Naive thymus-derived CD4-positive, alpha-beta T cell (primary cell): ENCODE measurements around the gene STARD3NL. TPM values are rescaled to one million over a fixed set of nuclear protein-coding genes. Genes with fewer than 3 reads are reported as not detected.
A peak's percentile ranks its signal among the peaks of the same experiment; 100 is the strongest.

Experiments
- ATAC-seq: fragments of 150-1000 bp; cut with Tn5 transposase; 2 replicates; pipeline ENCODE4 v1.10.0; 2021; ENCODE audit warnings: mild to moderate bottlenecking, moderate library complexity
- CTCF ChIA-PET: fragments of 350-600 bp; sonication (Branson Sonifier 250); formaldehyde crosslinking; loops from one replicate; lab custom pipeline; 2021; ENCODE audit warnings: antibody characterized with exemption; lab: Charles Lee
- POLR2A ChIA-PET: fragments of 350-600 bp; sonication (Branson Sonifier 250); formaldehyde crosslinking; loops from one replicate; lab custom pipeline; 2021; ENCODE audit warnings: antibody characterized with exemption, inconsistent platforms; lab: Charles Lee
- DNase-seq, 9 donors: peaks; one replicate each; pipeline versions ENCODE4 v3.0.0 to v3.0.0-alpha.2; 2020 to 2022; ENCODE audit warnings: mixed read lengths in 1 of 9
- H3K27ac ChIP-seq: one replicate; pipeline ENCODE4 v1.7.0; 2013; ENCODE audit warnings: mild to moderate bottlenecking, low read depth, low read length, moderate library complexity
- H3K27me3 ChIP-seq, 2 donors: one replicate each; pipeline ENCODE4 v1.7.0; 2013; ENCODE audit warnings: low read length in 2 of 2, mild to moderate bottlenecking in 2 of 2, moderate library complexity in 2 of 2; ENCODE audit not compliant: control insufficient read depth in 2 of 2, insufficient read depth in 2 of 2
- H3K36me3 ChIP-seq, 3 experiments: 1 replicate in 2 of 3; 2 replicates in 1 of 3; pipeline ENCODE4 v1.7.0; 2013; ENCODE audit warnings: low read length in 3 of 3, mild to moderate bottlenecking in 3 of 3, moderate library complexity in 1 of 3; ENCODE audit not compliant: insufficient read depth in 3 of 3, control insufficient read depth in 2 of 3
- H3K4me1 ChIP-seq, 2 donors: one replicate each; pipeline ENCODE4 v1.7.0; 2013; ENCODE audit warnings: low read length in 2 of 2, mild to moderate bottlenecking in 2 of 2, moderate library complexity in 1 of 2; ENCODE audit not compliant: control insufficient read depth in 2 of 2, insufficient read depth in 2 of 2
- H3K4me3 ChIP-seq: 2 replicates; pipeline ENCODE4 v1.7.0; 2013; ENCODE audit warnings: mild to moderate bottlenecking, low read length
- H3K9me3 ChIP-seq, 3 experiments: 1 replicate in 2 of 3; 2 replicates in 1 of 3; pipeline ENCODE4 v1.7.0; 2013; ENCODE audit warnings: low read length in 3 of 3; ENCODE audit not compliant: control insufficient read depth in 2 of 3
- H3K27ac Mint-ChIP-seq, 9 donors: one replicate each; pipeline ENCODE4 v1.8.0; 2020 to 2022; ENCODE audit warnings: mixed read lengths in 9 of 9, mild to moderate bottlenecking in 8 of 9, moderate library complexity in 5 of 9, inconsistent platforms in 2 of 9
- H3K27me3 Mint-ChIP-seq, 5 donors: one replicate each; pipeline ENCODE4 v1.8.0; 2021 to 2022; ENCODE audit warnings: mixed read lengths in 5 of 5, mild to moderate bottlenecking in 1 of 5
- H3K36me3 Mint-ChIP-seq, 5 donors: one replicate each; pipeline ENCODE4 v1.8.0; 2020 to 2022; ENCODE audit warnings: mixed read lengths in 5 of 5, mild to moderate bottlenecking in 3 of 5, inconsistent platforms in 1 of 5
- H3K4me1 Mint-ChIP-seq, 7 donors: one replicate each; pipeline ENCODE4 v1.8.0; 2020 to 2022; ENCODE audit warnings: mixed read lengths in 7 of 7, mild to moderate bottlenecking in 3 of 7, inconsistent platforms in 1 of 7
- H3K4me3 Mint-ChIP-seq, 10 donors: one replicate each; pipeline ENCODE4 v1.8.0; 2020 to 2022; ENCODE audit warnings: mild to moderate bottlenecking in 10 of 10, mixed read lengths in 10 of 10, moderate library complexity in 6 of 10, inconsistent platforms in 2 of 10
- H3K9me3 Mint-ChIP-seq, 11 donors: one replicate each; pipeline ENCODE4 v1.8.0; 2020 to 2022; ENCODE audit warnings: mixed read lengths in 11 of 11, mild to moderate bottlenecking in 4 of 11, inconsistent platforms in 1 of 11, moderate library complexity in 1 of 11
- intact Hi-C, 2 donors: fragments of 100-400 bp; cut with micrococcal nuclease; formaldehyde crosslinking; loops; one replicate each; pipeline ENCODE4 v1.15.1; 2023
- polyA plus RNA-seq, 2 donors: library from polyadenylated mRNA; unstranded; fragments of 300-500 nt; fragmentation: Illumina TruSeq; gene quantifications; one replicate each; pipeline ENCODE4 v1.2.3, GENCODE V29; 2021
- total RNA-seq, 6 experiments: library from RNA in 5 of 6; stranded (reverse) in 5 of 6; gene quantifications; 1 replicate in 5 of 6; 2 replicates in 1 of 6; pipeline ENCODE4 v1.2.3 and lab custom pipeline; 2021 to 2026

Gene STARD3NL
- total and polyA plus RNA-seq, 7 experiments from 2014 or later, result 9.4 to 26.9 (median 17.0) TPM

DNA sequence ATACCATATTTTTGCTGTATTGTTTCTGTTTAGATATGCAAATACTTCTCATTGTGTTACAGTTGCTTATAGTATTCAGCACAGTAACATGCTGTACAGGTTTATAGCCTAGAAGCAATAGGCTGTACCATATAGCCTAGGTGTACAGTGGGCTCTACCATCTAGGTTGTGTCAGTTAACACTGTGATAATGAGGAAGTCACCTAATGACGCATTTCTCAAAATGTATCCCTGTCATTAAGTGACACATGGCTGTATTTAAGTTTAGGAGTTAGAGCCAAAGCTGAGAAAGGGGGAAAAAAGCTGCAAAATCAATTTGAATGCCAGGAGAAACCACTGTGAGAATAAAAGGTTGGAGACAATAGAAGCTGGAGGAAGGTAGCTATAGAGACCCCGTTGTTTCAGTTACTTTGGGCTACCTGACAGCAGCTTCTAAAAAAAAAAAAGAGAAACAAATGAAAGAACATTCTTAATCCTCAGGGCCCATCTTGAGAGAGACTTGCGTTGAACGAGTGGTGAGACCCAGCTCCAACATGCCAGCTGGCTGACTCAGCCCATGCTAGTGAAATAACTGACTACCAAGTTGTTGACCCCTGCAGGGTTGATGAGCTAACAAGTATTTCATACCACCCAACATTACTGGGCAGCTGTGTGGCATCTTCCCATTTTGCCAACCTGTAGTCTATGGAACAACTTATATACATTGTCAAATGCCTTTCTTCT lies 8.7 kb downstream of the STARD3NL start:
- ChIA-PET POLR2A (interaction anchor here (1.5 kb wide), 1 partner anchor 9 kb away, joined by 4 read pairs; no protein-coding TSS in a partner anchor), CTCF (interaction anchor here (1.9 kb wide), 1 partner anchor 31 kb away, joined by 4 read pairs; no protein-coding TSS in a partner anchor)
- H3K9me3 ChIP-seq, result no peaks in the 10 kb centered on the region
- Mint-ChIP-seq H3K27me3 (no peaks in the 10 kb centered on the region), H3K4me3 (no peak overlapping the region), H3K4me1 (peaks cover 24 to 56% (median 43%) of the 10 kb centered on the region in 7 donors), H3K27ac (no peak overlapping the region), H3K9me3 (peaks cover 0 to 5% (median 0%) of the 10 kb centered on the region in 11 donors), H3K36me3 (peaks cover 0 to 25% (median 12%) of the 10 kb centered on the region in 5 donors)
- ATAC-seq, result no peak
- H3K4me1 ChIP-seq, result no peaks in the 10 kb centered on the region
- no peak for DNase-seq
- intact Hi-C loops, result no loop called here
- H3K4me3 ChIP-seq, result no peak overlapping the region
- no peaks in the 10 kb centered on the region for H3K36me3 ChIP-seq
- H3K27me3 ChIP-seq, result no peaks in the 10 kb centered on the region
- no peak overlapping the region for H3K27ac ChIP-seq

DNA sequence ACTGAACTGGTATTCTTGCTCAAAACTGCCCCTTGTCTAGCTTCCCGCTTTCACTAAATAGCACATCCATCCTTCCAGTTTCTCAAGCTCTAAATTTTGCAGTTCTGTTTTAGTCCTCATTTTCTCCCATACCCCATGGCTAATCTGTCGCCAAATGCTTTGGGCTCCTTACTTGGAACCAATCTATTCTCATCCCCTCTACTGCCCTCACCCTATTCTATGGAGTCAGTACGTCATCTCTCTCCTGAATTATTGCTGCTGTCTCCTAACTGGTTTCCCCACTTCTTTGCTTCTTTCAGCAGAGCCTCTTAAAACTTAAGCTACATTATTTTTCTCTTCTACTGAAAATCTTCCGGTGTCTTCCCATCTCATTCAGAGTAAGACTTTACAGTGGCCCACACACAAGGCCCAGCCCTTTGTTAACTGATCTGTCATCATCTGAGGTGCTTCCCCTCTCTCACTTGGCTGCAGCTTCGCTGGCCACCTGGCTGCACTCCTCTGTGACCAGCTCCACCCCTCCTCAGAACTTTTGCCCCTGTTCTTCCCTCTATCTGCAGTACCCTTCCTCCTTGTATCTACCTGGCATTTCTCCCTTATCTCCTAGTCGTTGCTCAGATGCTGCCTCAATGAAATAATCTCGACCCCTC lies 9.9 kb downstream of the STARD3NL start:
- intact Hi-C loops, result loop anchor here in 1 of 2 donors (1.0 kb wide), 1 partner anchor 9 kb away; no protein-coding TSS in a partner anchor
- H3K36me3 Mint-ChIP-seq, result peaks cover 0 to 25% (median 15%) of the 10 kb centered on the region in 5 donors
- H3K4me3 Mint-ChIP-seq, result no peak overlapping the region
- Histone ChIP-seq H3K27me3 (no peaks in the 10 kb centered on the region), H3K4me1 (no peaks in the 10 kb centered on the region), H3K27ac (no peak overlapping the region), H3K4me3 (no peak overlapping the region), H3K36me3 (no peaks in the 10 kb centered on the region), H3K9me3 (no peaks in the 10 kb centered on the region)
- ChIA-PET CTCF (interaction anchor here (1.9 kb wide), 1 partner anchor 30 kb away, joined by 4 read pairs; no protein-coding TSS in a partner anchor), POLR2A (interaction anchor here (1.4 kb wide), 1 partner anchor 10 kb away, joined by 3 read pairs; no protein-coding TSS in a partner anchor)
- no peaks in the 10 kb centered on the region for H3K27me3 Mint-ChIP-seq
- peaks cover 27 to 58% (median 48%) of the 10 kb centered on the region in 7 donors for H3K4me1 Mint-ChIP-seq
- no peak for DNase-seq
- H3K9me3 Mint-ChIP-seq, result peaks cover 0 to 5% (median 0%) of the 10 kb centered on the region in 11 donors
- H3K27ac Mint-ChIP-seq, result peak overlapping the region in 1 of 9 donors; percentile 44
- no peak for ATAC-seq

DNA sequence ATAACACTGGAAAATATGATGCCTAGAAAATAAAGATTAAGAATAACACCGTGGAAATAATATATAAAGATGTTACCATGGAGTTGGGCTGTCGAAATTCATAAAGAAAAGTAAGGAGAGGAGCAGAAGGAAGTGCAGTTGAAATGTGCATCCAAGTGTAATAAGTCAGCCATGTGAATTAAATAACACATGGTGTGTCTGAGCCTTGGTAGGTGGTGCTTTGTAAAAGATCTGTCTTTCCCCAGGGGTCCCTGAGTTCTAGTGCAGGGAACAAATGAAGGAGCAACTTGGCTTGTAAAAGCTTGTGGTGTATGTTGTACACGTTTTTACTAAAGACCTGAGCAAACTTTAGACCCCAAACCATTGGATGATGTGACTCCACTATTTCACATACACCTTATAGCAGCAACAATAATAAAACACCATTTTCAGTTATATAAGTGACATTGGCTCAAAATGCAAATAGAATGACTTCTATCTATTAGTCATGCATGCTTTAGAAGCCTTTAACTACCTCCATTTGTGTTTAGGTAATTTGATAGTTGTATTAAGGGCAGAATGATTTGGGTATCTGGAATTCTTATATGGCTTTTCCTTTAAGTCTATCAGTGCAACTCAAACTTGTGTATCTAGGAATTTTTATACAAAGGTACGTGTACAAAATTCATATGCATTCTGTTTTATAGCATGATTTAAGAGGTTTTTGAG lies 11.3 kb downstream of the STARD3NL start:
- Histone ChIP-seq H3K9me3 (no peaks in the 10 kb centered on the region), H3K4me1 (no peaks in the 10 kb centered on the region), H3K4me3 (no peak overlapping the region), H3K27ac (no peak overlapping the region), H3K36me3 (no peaks in the 10 kb centered on the region), H3K27me3 (no peaks in the 10 kb centered on the region)
- DNase-seq, result no peak
- no peak overlapping the region for H3K27ac Mint-ChIP-seq
- peaks cover 19 to 60% (median 50%) of the 10 kb centered on the region in 7 donors for H3K4me1 Mint-ChIP-seq
- intact Hi-C loops, result no loop called here
- ChIA-PET POLR2A (no interaction called here), CTCF (no interaction called here)
- no peak overlapping the region for H3K4me3 Mint-ChIP-seq
- no peaks in the 10 kb centered on the region for H3K27me3 Mint-ChIP-seq
- no peak for ATAC-seq
- H3K36me3 Mint-ChIP-seq, result peaks cover 0 to 19% (median 10%) of the 10 kb centered on the region in 5 donors
- peaks cover 0 to 5% (median 0%) of the 10 kb centered on the region in 11 donors for H3K9me3 Mint-ChIP-seq

DNA sequence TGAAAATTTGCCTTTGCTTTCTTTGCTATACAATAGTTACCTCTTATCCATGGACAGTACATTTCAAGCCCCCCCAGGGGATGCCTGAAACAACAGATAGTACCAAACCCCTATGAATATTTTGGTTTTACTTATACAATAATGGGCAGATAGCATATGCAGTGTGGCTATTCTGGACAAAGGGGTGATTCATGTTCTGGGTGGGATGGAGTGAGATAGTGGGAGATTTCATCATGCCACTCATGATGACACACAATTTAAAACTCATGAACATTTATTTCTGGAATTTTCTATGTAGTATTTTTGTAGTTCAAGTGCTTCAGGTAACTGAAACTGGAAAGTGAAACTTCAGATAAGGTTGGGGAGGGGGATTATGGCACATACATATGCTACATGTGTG lies 12.0 kb downstream of the STARD3NL start:
- ChIA-PET POLR2A (no interaction called here), CTCF (no interaction called here)
- Histone ChIP-seq H3K4me3 (no peak overlapping the region), H3K36me3 (no peaks in the 10 kb centered on the region), H3K9me3 (no peaks in the 10 kb centered on the region), H3K4me1 (no peaks in the 10 kb centered on the region), H3K27ac (no peak overlapping the region), H3K27me3 (no peaks in the 10 kb centered on the region)
- DNase-seq, result no peak
- peaks cover 0 to 5% (median 0%) of the 10 kb centered on the region in 11 donors for H3K9me3 Mint-ChIP-seq
- H3K4me1 Mint-ChIP-seq, result peaks cover 17 to 58% (median 48%) of the 10 kb centered on the region in 7 donors
- peaks cover 0 to 17% (median 10%) of the 10 kb centered on the region in 5 donors for H3K36me3 Mint-ChIP-seq
- ATAC-seq, result no peak
- no peaks in the 10 kb centered on the region for H3K27me3 Mint-ChIP-seq
- intact Hi-C loops, result no loop called here
- H3K27ac Mint-ChIP-seq, result no peak overlapping the region
- H3K4me3 Mint-ChIP-seq, result no peak overlapping the region

DNA sequence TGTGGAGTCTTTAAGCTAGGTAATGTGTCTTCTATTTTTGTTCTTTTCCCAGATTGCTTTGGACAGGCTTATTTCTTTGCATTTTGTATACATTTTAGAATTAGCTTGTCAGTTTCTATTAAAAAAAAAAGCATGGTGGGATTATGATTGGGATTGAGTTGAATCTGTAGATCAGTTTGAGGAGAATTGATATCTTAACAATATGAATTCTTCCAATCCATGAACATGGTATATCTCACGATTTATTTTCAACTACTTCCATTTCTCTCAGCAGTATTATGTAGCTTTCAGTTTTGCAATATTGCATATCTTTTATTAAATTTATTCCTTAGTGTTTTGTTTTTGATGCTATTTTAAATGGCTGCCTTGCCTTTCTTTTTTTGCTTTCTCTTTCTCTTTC lies 13.7 kb downstream of the STARD3NL start:
- H3K4me3 ChIP-seq, result no peak overlapping the region
- peaks cover 0 to 10% (median 7%) of the 10 kb centered on the region in 5 donors for H3K36me3 Mint-ChIP-seq
- peaks cover 0 to 5% (median 0%) of the 10 kb centered on the region in 11 donors for H3K9me3 Mint-ChIP-seq
- H3K36me3 ChIP-seq, result no peaks in the 10 kb centered on the region
- no peaks in the 10 kb centered on the region for H3K4me1 ChIP-seq
- CTCF ChIA-PET, result interaction anchor here (0.6 to 1.3 kb wide), 2 partner anchors 10 to 207 kb away, joined by 3 to 4 read pairs; no protein-coding TSS in a partner anchor
- ATAC-seq (no peak), DNase-seq (no peak)
- H3K27ac ChIP-seq, result no peak overlapping the region
- intact Hi-C loops, result no loop called here
- peaks cover 12 to 61% (median 50%) of the 10 kb centered on the region in 7 donors for H3K4me1 Mint-ChIP-seq
- peak overlapping the region in 6 of 10 donors; percentile 8 to 33 (median 15) for H3K4me3 Mint-ChIP-seq
- H3K9me3 ChIP-seq, result no peaks in the 10 kb centered on the region
- POLR2A ChIA-PET, result no interaction called here
- H3K27ac Mint-ChIP-seq, result peak overlapping the region in 2 of 9 donors; percentile 3 to 11
- no peaks in the 10 kb centered on the region for H3K27me3 Mint-ChIP-seq
- no peaks in the 10 kb centered on the region for H3K27me3 ChIP-seq

DNA sequence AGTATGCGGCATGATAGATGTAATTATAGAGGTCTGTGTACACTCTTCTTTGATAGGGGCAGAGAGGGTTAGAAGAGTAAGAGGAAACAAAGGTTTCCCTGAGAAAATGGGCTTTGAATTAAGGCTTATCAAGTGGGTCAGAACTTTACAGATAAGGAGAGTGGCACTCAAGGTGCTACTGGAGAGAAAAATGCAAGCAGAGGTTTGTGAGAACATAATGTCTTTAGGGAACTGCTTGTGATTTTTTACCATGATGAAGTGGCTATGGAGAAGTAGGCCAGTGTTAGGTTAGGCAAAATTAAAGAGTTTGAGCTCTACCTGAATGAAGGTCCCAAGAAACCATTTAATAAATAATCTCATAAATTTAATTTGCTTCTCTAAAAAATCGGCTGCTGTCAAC lies 14.3 kb downstream of the STARD3NL start:
- no peaks in the 10 kb centered on the region for H3K9me3 ChIP-seq
- Mint-ChIP-seq H3K36me3 (peaks cover 0 to 10% (median 5%) of the 10 kb centered on the region in 5 donors), H3K27ac (peak overlapping the region in 2 of 9 donors; percentile 3 to 10), H3K27me3 (no peaks in the 10 kb centered on the region), H3K4me1 (peaks cover 17 to 61% (median 51%) of the 10 kb centered on the region in 7 donors), H3K9me3 (peaks cover 0 to 5% (median 0%) of the 10 kb centered on the region in 11 donors), H3K4me3 (peak overlapping the region in 5 of 10 donors; percentile 8 to 33 (median 18))
- H3K4me3 ChIP-seq, result no peak overlapping the region
- no peak for DNase-seq
- POLR2A ChIA-PET, result no interaction called here
- no peaks in the 10 kb centered on the region for H3K27me3 ChIP-seq
- no peak overlapping the region for H3K27ac ChIP-seq
- intact Hi-C loops, result no loop called here
- H3K4me1 ChIP-seq, result no peaks in the 10 kb centered on the region
- CTCF ChIA-PET, result interaction anchor here (0.6 kb wide), 1 partner anchor 207 kb away, joined by 4 read pairs; no protein-coding TSS in a partner anchor
- H3K36me3 ChIP-seq, result no peaks in the 10 kb centered on the region
- no peak for ATAC-seq
